HepG2 (cell line): ENCODE measurements around the gene B3GNT7. TPM values are rescaled to one million over a fixed set of nuclear protein-coding genes. Genes with fewer than 3 reads are reported as not detected.

Source experiments
- FOXC1 ChIP-seq: sonication (generic); formaldehyde crosslinking; IDR thresholded peaks from 2 replicates; pipeline ENCODE4 v1.8.0; 2022; ENCODE audit warnings: mild to moderate bottlenecking, missing genetic modification reagents, borderline replicate concordance
- GTF3A ChIP-seq: sonication (generic); formaldehyde crosslinking; conservative IDR thresholded peaks from 2 replicates; pipeline ENCODE4 v1.4.0; 2020; ENCODE audit warnings: mild to moderate bottlenecking, missing genetic modification reagents
- HOXA5 ChIP-seq: sonication (generic); formaldehyde crosslinking; IDR thresholded peaks from 2 replicates; pipeline ENCODE4 v1.4.0; 2020; ENCODE audit warnings: missing genetic modification reagents
- IRF2 ChIP-seq: IDR thresholded peaks from 2 replicates; pipeline ENCODE4 v1.6.1; 2018; ENCODE audit warnings: missing genetic modification reagents, missing compliant biosample characterization
- JUNB ChIP-seq: sonication (generic); formaldehyde crosslinking; IDR thresholded peaks from 2 replicates; pipeline ENCODE4 v1.8.0; 2022; ENCODE audit warnings: missing genetic modification reagents, mild to moderate bottlenecking, borderline replicate concordance
- TARDBP ChIP-seq: sonication (generic); formaldehyde crosslinking; IDR thresholded peaks from 2 replicates; pipeline ENCODE4 v1.8.0; 2022; ENCODE audit warnings: mild to moderate bottlenecking, missing genetic modification reagents
- XBP1 ChIP-seq: sonication (generic); formaldehyde crosslinking; IDR thresholded peaks from 2 replicates; pipeline ENCODE4 v1.5.0; 2020; ENCODE audit warnings: missing genetic modification reagents
- XRCC5 ChIP-seq: fragments of 200-400 bp; formaldehyde crosslinking; optimal IDR thresholded peaks from 2 replicates; pipeline ENCODE3; 2017; ENCODE audit warnings: mild to moderate bottlenecking, low read length
- ZFX ChIP-seq: sonication (generic); formaldehyde crosslinking; IDR thresholded peaks from 2 replicates; pipeline ENCODE4 v1.4.0; 2020; ENCODE audit warnings: mild to moderate bottlenecking, low read depth, missing genetic modification reagents, moderate library complexity
- ZNF430 ChIP-seq: sonication (generic); formaldehyde crosslinking; IDR thresholded peaks from 2 replicates; pipeline ENCODE4 v1.9.0; 2021; ENCODE audit warnings: mild to moderate bottlenecking, missing genetic modification reagents
- ZNF552 ChIP-seq: sonication (generic); formaldehyde crosslinking; IDR thresholded peaks from 2 replicates; pipeline ENCODE4 v1.9.0; 2022; ENCODE audit warnings: missing genetic modification reagents, mild to moderate bottlenecking, borderline replicate concordance
- ZNF556 ChIP-seq: sonication (generic); formaldehyde crosslinking; IDR thresholded peaks from 2 replicates; pipeline ENCODE4 v1.4.0; 2020; ENCODE audit warnings: mild to moderate bottlenecking, missing genetic modification reagents, borderline replicate concordance
- ZNF782 ChIP-seq: sonication (generic); formaldehyde crosslinking; IDR thresholded peaks from 2 replicates; pipeline ENCODE4 v1.4.0; 2020; ENCODE audit warnings: missing genetic modification reagents, mild to moderate bottlenecking, borderline replicate concordance
- polyA plus RNA-seq, 8 experiments: library from polyadenylated mRNA; depleted of rRNA in 3 of 8; stranded (reverse) in 7 of 8; unstranded in 1 of 8; fragments of >200 nt; fragmentation: Illumina TruSeq in 4 of 8; extraction: Trizol in 4 of 8; gene quantifications; 2 replicates each; pipeline versions ENCODE4 v1.2.1 to v1.2.3, GENCODE V29; 2011 to 2016; ENCODE audit warnings: low read depth in 4 of 8, missing spikeins in 1 of 8, mixed read lengths in 1 of 8; ENCODE audit not compliant: insufficient read depth in 1 of 8
- total RNA-seq, 5 experiments: library from RNA; depleted of rRNA; stranded (reverse); fragments of >200 nt; fragmentation: Illumina TruSeq; extraction: Trizol; gene quantifications; 2 replicates each; pipeline ENCODE4 v1.2.3, GENCODE V29; 2016; ENCODE audit warnings: low read depth in 1 of 5
- TF ChIP-seq, protein P1 (sequence below): sonication (generic); formaldehyde crosslinking; IDR thresholded peaks from 2 replicates; pipeline ENCODE4 v1.5.0; 2020; ENCODE audit warnings: missing genetic modification reagents, mild to moderate bottlenecking, borderline replicate concordance
- TF ChIP-seq, protein P2 (sequence below): sonication (generic); formaldehyde crosslinking; IDR thresholded peaks from 2 replicates; pipeline ENCODE4 v1.5.1; 2020; ENCODE audit warnings: missing genetic modification reagents, mild to moderate bottlenecking, borderline replicate concordance
- TF ChIP-seq, protein P3 (sequence below): sonication (generic); formaldehyde crosslinking; IDR thresholded peaks from 2 replicates; pipeline ENCODE4 v1.4.0; 2020; ENCODE audit warnings: missing genetic modification reagents
- TF ChIP-seq, protein P4 (sequence below): sonication (generic); formaldehyde crosslinking; IDR thresholded peaks from 2 replicates; pipeline ENCODE4 v1.5.0; 2020; ENCODE audit warnings: mild to moderate bottlenecking, missing genetic modification reagents, moderate library complexity
- TF ChIP-seq, protein P5 (sequence below): sonication (generic); formaldehyde crosslinking; IDR thresholded peaks from 2 replicates; pipeline ENCODE4 v1.4.0; 2020; ENCODE audit warnings: missing genetic modification reagents, borderline replicate concordance

The B3GNT7 gene
- total and polyA plus RNA-seq, 2 of the 13 experiments (the other 11 are each of a cell fraction or from before 2014, with no cell fraction given) = 0.04 to 0.24 TPM

DNA sequence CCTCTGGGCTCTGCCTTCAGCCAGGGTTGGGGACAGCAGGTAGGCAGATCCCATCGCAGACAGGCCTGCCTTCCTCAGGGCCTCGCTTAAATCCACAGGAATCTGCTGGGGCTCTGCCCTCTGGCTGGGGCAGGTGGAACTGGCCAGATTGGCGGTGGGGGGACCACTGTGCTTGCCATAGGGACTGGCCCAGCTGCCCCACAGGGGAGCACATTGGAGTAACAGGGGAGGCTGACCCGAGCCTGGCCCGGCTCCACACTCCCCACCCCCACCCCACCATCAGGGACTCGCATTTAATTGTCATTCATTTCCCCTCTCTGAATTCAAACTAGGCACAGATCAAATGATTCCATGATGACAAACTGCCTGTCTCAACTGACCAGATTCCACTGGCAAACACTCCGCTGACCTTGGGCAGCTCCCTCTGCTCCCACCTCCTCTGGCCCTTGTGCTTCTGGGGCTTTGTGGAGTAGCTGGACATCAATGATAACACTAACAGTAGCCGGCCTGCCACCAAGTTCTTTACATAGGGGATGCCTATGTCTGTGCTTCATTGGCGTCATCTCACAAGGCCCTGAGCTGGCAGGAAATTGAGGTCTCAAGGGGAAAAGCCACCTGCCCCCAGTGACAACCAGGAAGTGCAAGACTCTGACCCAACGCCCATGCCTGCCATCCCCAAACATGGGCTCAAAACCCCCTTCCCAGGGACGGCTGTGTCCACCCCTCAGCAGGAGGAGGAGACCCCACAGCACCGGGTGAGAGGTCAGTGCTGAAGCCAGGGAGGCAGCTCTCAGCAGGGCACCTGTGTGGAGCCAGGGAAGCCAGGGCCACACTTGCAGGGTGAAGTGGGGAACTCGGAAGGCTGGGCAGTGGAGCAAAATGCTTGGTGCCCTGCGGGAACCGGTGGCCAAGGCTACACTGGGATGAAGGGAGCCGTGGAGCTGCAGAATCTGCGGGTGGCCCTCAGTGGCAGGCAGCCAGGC, 2.1 kb upstream of the B3GNT7 start (continued):
- TF ChIP-seq, protein P1, sequence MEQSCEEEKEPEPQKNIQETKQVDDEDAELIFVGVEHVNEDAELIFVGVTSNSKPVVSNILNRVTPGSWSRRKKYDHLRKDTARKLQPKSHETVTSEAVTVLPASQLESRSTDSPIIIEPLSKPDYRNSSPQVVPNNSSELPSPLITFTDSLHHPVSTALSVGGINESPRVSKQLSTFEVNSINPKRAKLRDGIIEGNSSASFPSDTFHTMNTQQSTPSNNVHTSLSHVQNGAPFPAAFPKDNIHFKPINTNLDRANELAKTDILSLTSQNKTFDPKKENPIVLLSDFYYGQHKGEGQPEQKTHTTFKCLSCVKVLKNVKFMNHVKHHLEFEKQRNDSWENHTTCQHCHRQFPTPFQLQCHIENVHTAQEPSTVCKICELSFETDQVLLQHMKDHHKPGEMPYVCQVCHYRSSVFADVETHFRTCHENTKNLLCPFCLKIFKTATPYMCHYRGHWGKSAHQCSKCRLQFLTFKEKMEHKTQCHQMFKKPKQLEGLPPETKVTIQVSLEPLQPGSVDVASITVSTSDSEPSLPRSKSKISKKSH (CRISPR knock-in tag) = 0 out of 2 replicates have a peak, but pooled peaks have one; percentile 29
- TF ChIP-seq IRF2 (CRISPR knock-in tag) (no peak), ZNF782 (CRISPR knock-in tag) (no peak), JUNB (CRISPR knock-in tag) (no peak), ZFX (0 out of 2 replicates have a peak, but pooled peaks have one; percentile 22), TARDBP (CRISPR knock-in tag) (no peak), XRCC5 (peak; percentile 46), HOXA5 (CRISPR knock-in tag) (no peak), GTF3A (no peak), XBP1 (CRISPR knock-in tag) (no peak), FOXC1 (CRISPR knock-in tag) (no peak), ZNF556 (CRISPR knock-in tag) (no peak), ZNF430 (no peak), ZNF552 (CRISPR knock-in tag) (no peak)
- TF ChIP-seq, protein P2, sequence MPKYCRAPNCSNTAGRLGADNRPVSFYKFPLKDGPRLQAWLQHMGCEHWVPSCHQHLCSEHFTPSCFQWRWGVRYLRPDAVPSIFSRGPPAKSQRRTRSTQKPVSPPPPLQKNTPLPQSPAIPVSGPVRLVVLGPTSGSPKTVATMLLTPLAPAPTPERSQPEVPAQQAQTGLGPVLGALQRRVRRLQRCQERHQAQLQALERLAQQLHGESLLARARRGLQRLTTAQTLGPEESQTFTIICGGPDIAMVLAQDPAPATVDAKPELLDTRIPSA = no peak
- TF ChIP-seq, protein P3, sequence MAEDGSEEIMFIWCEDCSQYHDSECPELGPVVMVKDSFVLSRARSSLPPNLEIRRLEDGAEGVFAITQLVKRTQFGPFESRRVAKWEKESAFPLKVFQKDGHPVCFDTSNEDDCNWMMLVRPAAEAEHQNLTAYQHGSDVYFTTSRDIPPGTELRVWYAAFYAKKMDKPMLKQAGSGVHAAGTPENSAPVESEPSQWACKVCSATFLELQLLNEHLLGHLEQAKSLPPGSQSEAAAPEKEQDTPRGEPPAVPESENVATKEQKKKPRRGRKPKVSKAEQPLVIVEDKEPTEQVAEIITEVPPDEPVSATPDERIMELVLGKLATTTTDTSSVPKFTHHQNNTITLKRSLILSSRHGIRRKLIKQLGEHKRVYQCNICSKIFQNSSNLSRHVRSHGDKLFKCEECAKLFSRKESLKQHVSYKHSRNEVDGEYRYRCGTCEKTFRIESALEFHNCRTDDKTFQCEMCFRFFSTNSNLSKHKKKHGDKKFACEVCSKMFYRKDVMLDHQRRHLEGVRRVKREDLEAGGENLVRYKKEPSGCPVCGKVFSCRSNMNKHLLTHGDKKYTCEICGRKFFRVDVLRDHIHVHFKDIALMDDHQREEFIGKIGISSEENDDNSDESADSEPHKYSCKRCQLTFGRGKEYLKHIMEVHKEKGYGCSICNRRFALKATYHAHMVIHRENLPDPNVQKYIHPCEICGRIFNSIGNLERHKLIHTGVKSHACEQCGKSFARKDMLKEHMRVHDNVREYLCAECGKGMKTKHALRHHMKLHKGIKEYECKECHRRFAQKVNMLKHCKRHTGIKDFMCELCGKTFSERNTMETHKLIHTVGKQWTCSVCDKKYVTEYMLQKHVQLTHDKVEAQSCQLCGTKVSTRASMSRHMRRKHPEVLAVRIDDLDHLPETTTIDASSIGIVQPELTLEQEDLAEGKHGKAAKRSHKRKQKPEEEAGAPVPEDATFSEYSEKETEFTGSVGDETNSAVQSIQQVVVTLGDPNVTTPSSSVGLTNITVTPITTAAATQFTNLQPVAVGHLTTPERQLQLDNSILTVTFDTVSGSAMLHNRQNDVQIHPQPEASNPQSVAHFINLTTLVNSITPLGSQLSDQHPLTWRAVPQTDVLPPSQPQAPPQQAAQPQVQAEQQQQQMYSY = no peak
- TF ChIP-seq, protein P4, sequence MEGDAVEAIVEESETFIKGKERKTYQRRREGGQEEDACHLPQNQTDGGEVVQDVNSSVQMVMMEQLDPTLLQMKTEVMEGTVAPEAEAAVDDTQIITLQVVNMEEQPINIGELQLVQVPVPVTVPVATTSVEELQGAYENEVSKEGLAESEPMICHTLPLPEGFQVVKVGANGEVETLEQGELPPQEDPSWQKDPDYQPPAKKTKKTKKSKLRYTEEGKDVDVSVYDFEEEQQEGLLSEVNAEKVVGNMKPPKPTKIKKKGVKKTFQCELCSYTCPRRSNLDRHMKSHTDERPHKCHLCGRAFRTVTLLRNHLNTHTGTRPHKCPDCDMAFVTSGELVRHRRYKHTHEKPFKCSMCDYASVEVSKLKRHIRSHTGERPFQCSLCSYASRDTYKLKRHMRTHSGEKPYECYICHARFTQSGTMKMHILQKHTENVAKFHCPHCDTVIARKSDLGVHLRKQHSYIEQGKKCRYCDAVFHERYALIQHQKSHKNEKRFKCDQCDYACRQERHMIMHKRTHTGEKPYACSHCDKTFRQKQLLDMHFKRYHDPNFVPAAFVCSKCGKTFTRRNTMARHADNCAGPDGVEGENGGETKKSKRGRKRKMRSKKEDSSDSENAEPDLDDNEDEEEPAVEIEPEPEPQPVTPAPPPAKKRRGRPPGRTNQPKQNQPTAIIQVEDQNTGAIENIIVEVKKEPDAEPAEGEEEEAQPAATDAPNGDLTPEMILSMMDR (CRISPR knock-in tag) = peak; percentile 56
- TF ChIP-seq, protein P5, sequence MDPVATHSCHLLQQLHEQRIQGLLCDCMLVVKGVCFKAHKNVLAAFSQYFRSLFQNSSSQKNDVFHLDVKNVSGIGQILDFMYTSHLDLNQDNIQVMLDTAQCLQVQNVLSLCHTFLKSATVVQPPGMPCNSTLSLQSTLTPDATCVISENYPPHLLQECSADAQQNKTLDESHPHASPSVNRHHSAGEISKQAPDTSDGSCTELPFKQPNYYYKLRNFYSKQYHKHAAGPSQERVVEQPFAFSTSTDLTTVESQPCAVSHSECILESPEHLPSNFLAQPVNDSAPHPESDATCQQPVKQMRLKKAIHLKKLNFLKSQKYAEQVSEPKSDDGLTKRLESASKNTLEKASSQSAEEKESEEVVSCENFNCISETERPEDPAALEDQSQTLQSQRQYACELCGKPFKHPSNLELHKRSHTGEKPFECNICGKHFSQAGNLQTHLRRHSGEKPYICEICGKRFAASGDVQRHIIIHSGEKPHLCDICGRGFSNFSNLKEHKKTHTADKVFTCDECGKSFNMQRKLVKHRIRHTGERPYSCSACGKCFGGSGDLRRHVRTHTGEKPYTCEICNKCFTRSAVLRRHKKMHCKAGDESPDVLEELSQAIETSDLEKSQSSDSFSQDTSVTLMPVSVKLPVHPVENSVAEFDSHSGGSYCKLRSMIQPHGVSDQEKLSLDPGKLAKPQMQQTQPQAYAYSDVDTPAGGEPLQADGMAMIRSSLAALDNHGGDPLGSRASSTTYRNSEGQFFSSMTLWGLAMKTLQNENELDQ (CRISPR knock-in tag) = no peak
